Superior temporal gyrus (tissue), 1 donor: ENCODE results near the gene SERPINB7.
"Not testable (repeated sequence)": the region's sequence is repeated elsewhere in the genome, so short reads cannot be mapped to it uniquely, and the experiment has no call there.

Experiments used
- DNase-seq: peaks from one replicate; pipeline ENCODE4 v3.0.0-alpha.2; 2016; ENCODE audit errors: extremely low spot score

Gene SERPINB7

GRCh38 chr18:63775166-63775730, at the start of gene SERPINB7:
SERPINB7 (plus strand) TSS chr18:63775418; CDS start chr18:63782373, 6,955 bp downstream.
- DNase-seq: no peak

GRCh38 chr18:63725682-63726480, 49.3 kb upstream of the SERPINB7 start:
- DNase-seq: no peak

GRCh38 chr18:63730773-63731172, 44.4 kb upstream of the SERPINB7 start:
- no peak for DNase-seq

GRCh38 chr18:63731215-63731614, 44.0 kb upstream of the SERPINB7 start:
- DNase-seq: no peak

GRCh38 chr18:63736876-63737275, 38.3 kb upstream of the SERPINB7 start:
- DNase-seq: no peak

GRCh38 chr18:63741769-63742168, 33.4 kb upstream of the SERPINB7 start:
- no peak for DNase-seq

- no peak for DNase-seq
Measured at GRCh38 chr18:63747006-63747405, 28.2 kb upstream of the SERPINB7 start.

GRCh38 chr18:63749489-63749888, 25.7 kb upstream of the SERPINB7 start:
- no peak for DNase-seq

GRCh38 chr18:63752636-63753035, 22.6 kb upstream of the SERPINB7 start:
- DNase-seq: no peak

- DNase-seq: no peak
Measured at GRCh38 chr18:63753676-63754075, 21.5 kb upstream of the SERPINB7 start.

GRCh38 chr18:63757541-63757940, 17.7 kb upstream of the SERPINB7 start:
- no peak for DNase-seq

- DNase-seq: no peak
Measured at GRCh38 chr18:63758615-63759240, 16.5 kb upstream of the SERPINB7 start.

GRCh38 chr18:63759786-63760185, 15.4 kb upstream of the SERPINB7 start:
- DNase-seq: not testable (repeated sequence)

GRCh38 chr18:63762518-63762917, 12.7 kb upstream of the SERPINB7 start:
- DNase-seq: no peak

- DNase-seq: no peak
Measured at GRCh38 chr18:63763831-63764600, 11.2 kb upstream of the SERPINB7 start.

GRCh38 chr18:63765837-63766236, 9.4 kb upstream of the SERPINB7 start:
- no peak for DNase-seq

- DNase-seq: no peak
Measured at GRCh38 chr18:63773551-63773950, 1.7 kb upstream of the SERPINB7 start.

- DNase-seq: no peak
Measured at GRCh38 chr18:63774511-63774910, 707 bp upstream of the SERPINB7 start.

- DNase-seq: no peak
Measured at GRCh38 chr18:63779386-63779785, 4.2 kb downstream of the SERPINB7 start.

GRCh38 chr18:63783394-63783793, 8.2 kb downstream of the SERPINB7 start:
- no peak for DNase-seq

- no peak for DNase-seq
Measured at GRCh38 chr18:63784787-63785452, 9.7 kb downstream of the SERPINB7 start.

GRCh38 chr18:63787673-63788072, 12.5 kb downstream of the SERPINB7 start:
- no peak for DNase-seq
